Left cardiac atrium (tissue), 4 donors: ENCODE results near the gene NLGN1. TPM values are rescaled to one million over a fixed set of nuclear protein-coding genes. Genes with fewer than 3 reads are reported as not detected.
"Not testable (repeated sequence)": the region's sequence is repeated elsewhere in the genome, so short reads cannot be mapped to it uniquely, and the experiment has no call there.

Experiments
- ATAC-seq, 2 donors: fragments of 200-7000 bp; cut with Tn5 transposase; one replicate each; pipeline ENCODE4 v1.9.1; 2020; ENCODE audit warnings: mild to moderate bottlenecking in 2 of 2, moderate library complexity in 2 of 2
- DNase-seq: peaks from one replicate; pipeline ENCODE4 v3.0.0-alpha.2; 2020
- intact Hi-C, 2 donors: fragments of 100-400 bp; cut with DNase I; formaldehyde crosslinking; loops; one replicate each; pipeline versions ENCODE4 v1.14.1 to v1.15.1; 2022 to 2023
- long read RNA-seq: library from polyadenylated mRNA; unstranded; transcript quantifications from one replicate; pipeline ENCODE4 v2.0.0, GENCODE V29; 2021
- total RNA-seq, 2 donors: library from RNA; stranded (reverse); fragmentation: NEBNext Ultra II Directional; extraction: Animal tissue kit (Norgen Biotek cat#: 25700); gene quantifications; one replicate each; pipeline ENCODE4 v1.2.1, GENCODE V29; 2021
- donor health status: DM: no; HTN: yes; CAD: no.
- donor health status: DM: no; HTN: yes; CAD: no; lungs with severe emphysema.
- donor health status: DM: yes; HTN: yes; CAD: no.
- donor health status: Dilated cardiomyopathy.

Gene NLGN1
- 1 to 10 TPM; 2.2 to 2.5 TPM for total RNA-seq
- long read RNA-seq: 0 reads

DNA sequence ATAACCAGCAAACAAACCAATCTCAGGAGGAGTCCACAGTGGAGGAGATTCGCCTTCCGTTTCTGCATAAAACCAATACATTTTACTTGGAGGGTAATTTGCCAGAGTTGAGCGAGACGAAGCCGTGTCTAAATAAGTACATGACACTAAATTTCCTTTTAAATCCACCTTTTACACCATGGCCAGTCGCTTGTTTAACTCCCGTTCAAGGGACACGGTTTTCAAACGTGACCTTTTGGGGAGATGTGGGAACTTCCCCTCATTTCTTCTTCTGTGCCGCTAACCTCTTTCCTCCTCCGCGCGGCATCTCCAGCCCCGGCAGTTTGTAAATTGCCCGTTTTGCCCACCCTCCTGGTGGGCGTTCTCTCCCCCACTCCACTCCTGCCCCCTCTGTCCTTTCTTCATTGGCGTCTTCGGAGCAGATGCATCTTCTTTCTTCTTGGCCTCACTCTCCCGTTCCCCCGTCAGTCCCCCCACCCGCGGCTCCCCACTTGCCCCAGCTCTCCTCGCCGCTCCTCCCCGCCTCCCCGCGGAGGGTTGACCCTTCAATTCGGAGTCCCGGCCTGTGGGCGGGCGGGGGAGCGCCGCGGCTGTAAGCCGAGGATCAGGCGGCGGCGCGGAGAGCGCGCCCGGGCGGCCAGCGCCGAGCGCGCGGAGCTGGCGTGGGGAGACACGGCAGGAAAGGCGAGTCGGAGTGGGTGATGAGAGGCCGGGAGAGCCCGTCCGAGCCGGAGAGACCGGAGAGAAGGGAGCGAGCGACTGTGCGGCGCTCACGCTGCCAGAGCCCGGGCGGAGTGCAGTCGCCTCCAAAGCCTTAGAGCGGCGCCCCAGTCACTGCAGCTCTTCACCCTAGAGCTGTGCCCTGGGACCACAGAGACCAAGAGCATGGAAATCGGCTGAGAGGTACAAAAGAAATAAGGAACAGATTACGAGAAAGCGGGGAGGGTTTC lies at the start of gene NLGN1:
Gene NLGN1 (plus strand): TSS at position 584 of the 950 bp plus-strand sequence.
- DNase-seq (peak; percentile 76), ATAC-seq (peak; percentile 79 to 83)
- intact Hi-C loops: no loop called here

DNA sequence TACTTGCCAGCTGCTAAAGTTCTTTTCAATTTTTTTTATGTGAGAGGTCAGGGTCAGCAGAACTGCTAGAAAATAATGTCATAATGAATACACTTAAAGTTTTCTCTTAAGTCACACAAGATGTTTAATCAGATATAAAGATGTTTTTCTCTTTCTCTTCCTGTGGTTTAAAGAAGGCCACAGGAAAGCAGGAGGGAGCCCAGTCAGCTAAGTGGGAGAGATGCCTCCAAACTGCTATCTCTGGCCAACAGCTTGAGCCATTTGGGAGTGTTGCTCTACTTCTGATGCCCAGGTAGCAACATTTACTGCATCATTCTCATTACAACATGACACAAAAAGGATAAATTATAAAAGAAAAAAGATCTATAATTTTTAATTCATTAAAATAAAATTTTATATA lies 45.7 kb upstream of the NLGN1 start:
- intact Hi-C loops: no loop called here
- DNase-seq (no peak), ATAC-seq (no peak)

DNA sequence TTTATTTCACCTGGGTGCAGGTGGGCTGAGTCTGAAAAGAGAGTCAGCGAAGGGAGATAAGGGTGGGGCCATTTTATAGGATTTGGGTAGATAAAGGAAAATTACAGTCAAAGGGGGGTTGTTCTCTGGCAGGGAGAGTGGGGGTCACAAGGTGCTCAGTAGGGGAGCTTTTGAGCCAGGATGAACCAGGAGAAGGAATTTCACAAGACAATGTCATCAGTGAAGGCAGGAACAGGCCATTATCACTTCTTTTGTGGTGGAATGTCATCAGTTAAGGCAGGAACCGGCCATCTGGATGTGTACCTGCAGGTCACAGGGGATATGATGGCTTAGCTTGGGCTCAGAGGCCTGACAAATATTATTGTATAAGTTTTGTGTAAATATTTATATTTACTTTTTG lies 44.4 kb upstream of the NLGN1 start:
- intact Hi-C loops, DNase-seq, ATAC-seq: not testable (repeated sequence)

DNA sequence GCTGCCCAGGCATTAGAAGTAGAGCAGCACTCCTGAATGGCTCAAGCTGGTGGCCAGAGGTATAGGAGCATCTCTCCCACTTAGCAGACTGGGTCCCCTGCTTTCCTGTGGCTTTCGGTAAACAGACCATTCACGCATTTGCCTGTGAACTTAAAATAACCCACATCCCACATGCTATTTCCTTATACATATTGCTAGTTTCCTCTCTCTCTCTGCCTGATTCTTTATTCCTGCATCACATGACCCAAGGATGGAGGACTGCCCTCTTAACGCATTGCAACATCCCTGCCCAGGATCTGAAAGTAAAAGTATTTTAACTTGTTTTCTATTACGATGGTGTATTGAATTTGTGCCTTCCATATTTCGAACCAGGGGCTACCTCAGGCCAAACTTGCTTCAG lies 43.4 kb upstream of the NLGN1 start:
- DNase-seq (no peak), ATAC-seq (no peak)
- intact Hi-C loops: no loop called here

DNA sequence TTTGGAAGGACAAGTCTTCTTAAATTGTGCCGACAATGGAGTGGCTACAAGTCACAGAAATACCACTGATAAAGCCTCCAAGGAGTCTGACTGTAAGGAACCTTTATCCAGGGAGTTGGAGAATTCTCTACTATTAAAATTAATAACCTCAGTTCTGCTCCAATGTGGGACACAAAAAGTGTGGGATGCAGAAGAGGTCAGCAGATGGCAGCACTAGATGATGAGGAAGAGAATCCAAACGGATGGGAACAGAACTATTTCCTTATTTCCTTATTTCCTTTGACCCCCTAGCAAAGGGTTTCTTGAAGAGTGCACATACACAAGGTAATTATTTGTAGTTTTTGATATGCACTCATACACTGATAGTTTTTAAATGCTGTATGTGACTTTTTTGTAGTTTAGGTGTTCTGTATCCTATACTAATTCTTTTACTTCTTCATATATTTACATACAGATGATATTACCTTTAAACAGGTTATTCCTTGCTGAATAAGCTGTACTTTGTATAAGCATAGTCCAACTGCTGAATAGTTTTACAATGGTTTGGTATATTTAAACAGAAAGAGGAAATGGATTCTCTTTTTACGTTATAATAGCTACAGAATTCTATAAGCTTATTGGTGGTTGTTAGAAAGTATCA lies 25.6 kb upstream of the NLGN1 start:
- intact Hi-C loops: loop anchor here in 1 of 2 donors (10.0 kb wide), 1 partner anchor 183 kb away; no protein-coding TSS in a partner anchor
- no peak for DNase-seq
- peak in 1 of 2 donors; percentile 24 for ATAC-seq

DNA sequence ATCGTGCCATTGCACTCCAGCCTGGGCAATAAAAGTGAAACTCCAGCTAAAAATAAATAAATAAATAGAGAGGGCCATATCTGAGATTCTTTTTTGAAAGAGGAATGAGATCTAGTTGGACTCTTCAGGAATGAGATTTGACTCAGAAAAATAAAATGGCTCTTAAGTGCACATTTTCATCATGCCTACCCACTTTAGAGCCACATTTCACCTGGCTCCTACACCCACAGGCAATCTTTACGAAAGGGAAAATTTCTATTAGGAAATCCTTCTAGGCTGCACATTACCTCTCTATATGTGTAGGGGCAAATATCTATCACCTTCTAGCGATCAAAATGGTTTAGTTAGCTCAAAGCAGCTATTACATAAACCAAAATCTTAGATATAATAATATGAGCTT lies 16.9 kb upstream of the NLGN1 start:
- no peak for ATAC-seq
- intact Hi-C loops: no loop called here
- no peak for DNase-seq

DNA sequence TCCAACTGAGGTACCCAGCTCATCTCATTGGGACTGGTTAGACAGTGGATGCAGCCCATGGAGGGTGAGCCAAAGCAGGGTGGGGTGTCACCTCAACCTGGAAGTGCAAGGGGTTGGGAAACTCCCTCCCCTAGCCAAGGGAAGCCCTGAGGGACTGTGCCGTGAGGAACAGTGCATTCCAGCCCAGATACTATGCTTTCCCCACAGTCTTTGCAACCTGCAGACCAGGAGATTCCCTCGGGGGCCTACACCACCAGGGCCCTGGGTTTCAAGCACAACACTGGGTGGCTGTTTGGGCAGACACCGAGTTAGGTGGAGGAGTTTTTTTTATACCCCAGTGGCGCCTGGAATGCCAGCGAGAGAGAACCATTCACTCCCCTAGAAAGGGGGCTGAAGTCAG lies 15.6 kb upstream of the NLGN1 start:
- not testable (repeated sequence) for ATAC-seq, DNase-seq

DNA sequence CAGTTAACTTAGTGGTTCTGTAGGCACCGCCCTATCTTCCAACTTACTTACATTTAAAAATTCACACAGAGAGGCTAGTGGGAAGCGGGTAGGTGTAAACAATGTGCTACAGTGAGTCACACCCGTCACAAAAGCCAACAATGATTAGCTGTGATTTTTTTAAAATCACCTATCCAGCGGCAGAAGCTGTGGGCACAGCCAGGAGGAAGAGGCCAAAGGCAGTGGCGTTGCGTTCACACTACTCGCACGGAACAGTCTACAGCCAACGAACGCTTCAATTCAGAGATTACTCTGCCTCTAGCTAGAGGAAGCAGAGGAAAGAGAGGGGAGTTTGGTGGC lies 2.5 kb upstream of the NLGN1 start:
- ATAC-seq: peak in 1 of 2 donors; percentile 49
- intact Hi-C loops: no loop called here
- DNase-seq: no peak

More for the DNA sequence above, 15.6 kb upstream of the NLGN1 start:
- intact Hi-C loops: not testable (repeated sequence)

DNA sequence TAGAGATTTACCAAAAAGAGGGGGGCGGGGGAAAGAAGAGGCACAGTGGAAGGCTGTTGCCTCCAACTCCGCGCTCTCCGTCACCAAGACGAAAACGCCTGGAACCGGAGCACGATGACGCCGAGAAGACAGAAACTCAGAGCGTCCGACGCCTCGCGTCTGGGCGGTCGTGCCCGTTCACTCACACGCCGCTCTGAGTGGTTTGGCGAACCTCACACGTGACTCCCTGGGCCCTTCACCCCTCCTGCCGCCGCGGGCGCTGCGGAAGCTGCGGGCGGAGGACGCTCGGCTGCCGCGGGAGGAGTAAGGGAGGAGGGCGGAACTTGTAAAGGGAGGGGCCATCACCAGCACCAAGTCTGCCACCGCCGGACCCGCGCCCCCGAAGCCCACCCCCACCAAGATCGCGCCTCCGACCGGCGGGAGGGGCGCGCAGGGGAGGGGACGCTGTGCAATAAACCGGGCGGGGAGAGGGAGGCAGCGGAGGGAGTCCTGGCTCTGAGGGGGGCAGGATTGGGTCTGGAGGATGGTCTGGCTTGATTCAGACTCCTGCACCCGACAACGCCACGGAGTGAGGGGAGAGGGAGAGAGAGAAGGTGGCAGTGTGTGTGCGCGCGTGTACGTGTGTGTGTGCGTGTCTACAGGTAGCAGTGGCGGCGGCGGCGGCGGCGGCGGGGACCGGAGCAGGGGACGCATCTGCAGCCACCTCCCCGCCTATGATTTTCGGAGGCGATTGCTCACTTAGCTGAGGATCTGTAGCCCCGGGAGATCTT lies 1.9 kb upstream of the NLGN1 start:
- DNase-seq (peak; percentile 89), ATAC-seq (peak; percentile 92 to 95)
- intact Hi-C loops: no loop called here

DNA sequence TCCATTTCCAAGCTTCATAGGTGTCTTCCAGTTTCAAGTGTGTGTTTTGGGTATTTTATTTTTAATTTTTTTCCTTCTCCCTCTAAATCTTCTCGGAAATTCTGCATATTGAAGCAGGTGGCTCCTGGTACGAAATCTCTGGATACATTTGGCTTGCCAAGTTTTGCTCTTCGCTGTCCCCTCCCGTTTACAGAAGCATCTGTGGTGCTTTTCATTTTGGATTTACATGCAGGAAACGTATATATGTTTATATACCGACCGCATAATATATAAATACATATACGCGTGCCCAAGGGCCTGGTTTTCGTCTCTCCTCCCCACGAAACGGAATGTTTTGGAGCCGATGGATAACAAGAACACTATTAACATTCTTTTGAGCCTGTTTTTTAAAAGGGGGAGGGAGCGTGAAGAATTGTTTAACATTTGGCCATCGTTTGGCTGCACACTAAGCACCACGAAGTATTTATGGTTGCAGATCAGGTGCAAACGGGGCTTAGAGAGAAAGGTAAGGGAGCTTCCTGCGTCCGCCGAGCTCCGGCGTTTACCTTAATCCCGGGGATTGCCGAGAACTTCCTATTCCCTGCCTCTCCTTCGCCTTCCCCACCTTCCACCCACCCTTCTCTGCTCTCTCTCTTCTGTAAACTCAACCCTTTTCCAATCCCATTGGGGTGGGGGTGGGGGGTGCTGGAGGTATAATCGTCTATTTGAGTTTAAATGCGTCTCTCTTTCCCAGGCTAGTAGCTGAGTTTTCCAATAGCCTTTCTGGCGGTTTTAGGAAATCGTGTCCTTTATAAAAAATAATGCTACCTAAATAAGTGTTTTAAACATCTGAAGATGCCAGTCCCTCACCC lies 1.1 kb upstream of the NLGN1 start:
- intact Hi-C loops: no loop called here
- ATAC-seq: no peak
- no peak for DNase-seq

DNA sequence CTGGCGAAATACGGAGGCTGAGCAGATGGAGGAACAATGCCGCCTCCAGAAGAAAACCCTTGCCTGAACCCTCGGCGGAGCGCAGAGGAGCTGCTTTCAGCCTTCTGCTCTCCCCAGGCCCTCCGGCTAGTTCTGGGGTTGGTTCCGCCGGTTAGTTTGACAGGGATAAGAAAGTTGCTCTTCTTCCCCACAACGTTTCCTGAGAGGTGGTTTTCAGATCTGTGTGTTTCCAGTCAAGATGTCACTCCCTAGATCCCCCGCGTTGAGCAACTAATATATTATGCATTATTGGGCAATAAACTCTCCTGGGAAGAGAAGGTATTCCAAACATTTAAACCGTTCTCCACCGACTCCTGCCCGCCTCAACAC lies 551 bp downstream of the NLGN1 start:
- DNase-seq (no peak), ATAC-seq (peak; percentile 2 to 27)
- intact Hi-C loops: no loop called here

DNA sequence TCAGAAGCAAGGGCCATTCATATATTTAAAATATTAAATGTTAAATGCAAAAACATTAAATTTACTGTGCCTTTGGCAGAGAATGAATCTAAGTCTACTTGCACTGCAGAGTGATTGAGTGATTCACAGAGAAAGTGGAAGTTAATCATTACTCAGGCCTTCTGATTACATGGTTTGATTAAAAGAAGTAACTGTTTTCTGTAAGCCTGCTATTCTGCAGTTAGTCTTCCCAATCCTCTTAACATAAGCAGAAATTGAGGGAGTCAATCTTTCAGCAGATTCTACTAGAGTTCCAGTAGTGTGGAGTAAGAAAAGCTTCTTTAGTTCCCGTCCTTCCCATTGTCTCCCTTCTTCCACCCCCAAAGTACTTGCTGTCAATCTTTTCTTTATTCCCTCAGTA lies 1.5 kb downstream of the NLGN1 start:
- ATAC-seq (no peak), DNase-seq (no peak)
- intact Hi-C loops: no loop called here

DNA sequence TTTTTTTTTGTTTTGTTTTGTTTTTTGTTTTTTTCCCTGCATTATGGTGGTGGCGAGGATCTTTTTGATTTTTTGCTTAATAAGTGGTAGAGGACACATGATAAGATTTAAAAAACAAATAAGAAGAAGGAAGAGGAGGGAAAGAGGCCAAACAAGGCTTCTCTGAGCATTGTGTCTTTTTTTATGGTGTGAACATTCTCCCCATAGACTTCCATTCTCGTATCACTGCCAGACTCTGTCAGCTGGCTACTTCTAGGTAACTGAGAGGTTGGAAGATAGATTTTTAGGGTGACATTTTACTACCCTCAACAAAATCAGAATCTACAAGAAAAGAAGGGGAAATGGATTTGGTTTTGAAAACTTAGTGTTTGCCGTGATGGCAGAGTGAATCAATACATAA lies 3.8 kb downstream of the NLGN1 start:
- DNase-seq: no peak
- intact Hi-C loops: no loop called here
- ATAC-seq: no peak

DNA sequence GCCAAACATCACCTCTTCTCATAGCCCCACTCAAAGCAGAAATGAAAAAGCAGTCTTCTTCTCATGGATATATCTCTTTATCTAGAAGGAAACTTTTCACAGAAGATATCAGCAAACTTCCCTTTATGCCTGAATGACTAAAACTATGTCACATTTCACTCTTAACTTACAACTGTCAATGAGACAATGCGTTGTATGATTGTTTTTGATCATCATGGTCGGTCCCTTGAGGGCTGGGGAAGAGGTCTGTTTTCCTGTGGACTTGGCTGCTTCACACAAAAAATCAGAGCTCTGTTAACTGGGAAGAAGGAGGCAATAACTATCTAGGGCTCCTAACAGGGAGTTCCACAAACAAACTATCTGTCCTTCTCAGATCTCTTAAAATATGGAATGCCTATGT lies 5.1 kb downstream of the NLGN1 start:
- ATAC-seq (no peak), DNase-seq (no peak)
- intact Hi-C loops: no loop called here

DNA sequence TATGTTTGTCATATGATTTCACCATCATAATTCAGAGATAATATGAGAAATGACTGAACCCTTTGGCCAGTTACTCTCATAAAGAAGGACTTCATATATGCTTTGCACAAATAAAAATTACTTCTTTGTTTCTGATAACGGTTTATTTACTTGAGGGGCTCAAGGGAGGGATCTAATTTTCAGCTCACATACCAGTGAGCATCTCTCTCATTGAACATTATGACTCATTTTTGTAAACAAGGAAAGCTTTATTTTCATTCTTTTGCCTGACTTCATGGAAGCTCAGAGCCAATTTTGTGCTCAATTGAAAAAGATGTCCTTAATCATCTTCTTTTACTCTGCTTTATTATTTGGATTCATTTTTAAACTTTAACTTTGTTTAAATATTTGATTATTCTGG lies 5.8 kb downstream of the NLGN1 start:
- intact Hi-C loops: no loop called here
- ATAC-seq (no peak), DNase-seq (no peak)

DNA sequence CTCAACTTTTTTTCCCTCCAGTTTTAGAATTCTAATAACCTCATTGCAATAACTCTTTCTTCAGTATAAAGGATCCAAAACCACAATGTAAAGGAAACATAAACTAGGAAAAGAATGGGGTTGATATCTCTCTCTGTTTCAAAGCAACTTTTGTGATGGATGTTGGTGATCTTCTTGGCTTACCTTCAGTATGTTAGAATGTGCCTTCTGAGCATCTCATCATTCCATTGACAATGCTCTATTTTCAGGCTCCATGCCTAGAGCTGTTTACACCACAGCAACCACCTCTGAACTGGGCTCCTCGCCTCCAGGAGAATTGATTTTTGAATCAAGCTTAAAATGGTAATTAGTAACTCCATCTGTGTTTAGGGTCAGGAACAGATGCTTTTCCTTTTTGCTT lies 6.6 kb downstream of the NLGN1 start:
- DNase-seq: no peak
- ATAC-seq: no peak
- intact Hi-C loops: no loop called here

DNA sequence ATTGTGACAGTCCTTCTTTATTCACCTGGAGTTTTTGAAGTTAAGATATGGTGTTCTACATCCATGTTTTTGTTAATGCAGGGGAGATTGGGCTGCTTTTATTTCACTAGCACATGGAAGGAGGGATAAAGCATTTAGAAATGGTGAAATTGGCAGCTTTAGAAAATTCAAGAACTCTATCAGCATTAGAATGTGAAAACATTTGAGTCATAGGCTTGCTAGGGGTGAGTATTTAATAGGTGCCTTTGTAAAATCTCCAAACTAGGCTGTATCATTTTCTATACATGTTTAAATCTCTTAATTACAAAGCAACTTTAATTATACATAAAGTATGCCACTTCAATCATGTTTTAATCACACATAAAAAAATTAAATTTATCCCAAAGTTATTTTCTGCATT lies 12.9 kb downstream of the NLGN1 start:
- no peak for ATAC-seq
- intact Hi-C loops: loop anchor here in 1 of 2 donors (2.0 kb wide), 1 partner anchor 142 kb away; no protein-coding TSS in a partner anchor
- no peak for DNase-seq

DNA sequence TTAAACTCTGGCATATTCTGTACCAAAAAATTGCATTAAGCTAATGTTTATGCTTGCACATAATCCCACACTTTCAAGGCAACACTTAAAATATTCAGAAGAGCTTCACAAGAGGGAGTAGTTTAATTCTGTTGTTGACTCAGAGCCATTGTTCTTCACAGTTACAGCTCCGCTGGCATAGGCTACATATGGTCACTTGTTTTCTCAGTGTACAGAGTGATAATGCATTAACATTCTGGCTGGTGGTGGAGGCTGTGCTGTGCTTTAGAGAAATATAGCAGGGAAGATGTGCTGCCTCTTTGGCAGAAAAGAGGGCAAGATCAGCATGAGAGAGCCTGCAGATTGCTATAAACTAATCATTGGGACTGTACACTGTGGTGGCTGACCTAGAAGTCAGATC lies 13.3 kb downstream of the NLGN1 start:
- intact Hi-C loops: loop anchor here in 1 of 2 donors (2.0 kb wide), 1 partner anchor 142 kb away; no protein-coding TSS in a partner anchor
- ATAC-seq: no peak
- DNase-seq: no peak
